HG02970 (cell line): ENCODE measurements around the gene FZR1.

Experiments
- ATAC-seq: cut with Tn5 transposase; IDR thresholded peaks from one replicate; pipeline ENCODE4 v1.9.1; 2021; ENCODE audit warnings: mild to moderate bottlenecking, moderate library complexity, moderate number of reproducible peaks; ENCODE audit not compliant: unreplicated experiment, low FRiP score

Gene FZR1

GRCh38 chr19:3471954-3472655 lies 34.0 kb upstream of the FZR1 start:
- ATAC-seq, result no peak

- ATAC-seq, result no peak
Observed at GRCh38 chr19:3474010-3474409, 32.1 kb upstream of the FZR1 start.

- ATAC-seq, result no peak
Observed at GRCh38 chr19:3474614-3475013, 31.5 kb upstream of the FZR1 start.

GRCh38 chr19:3475449-3475848 lies 30.7 kb upstream of the FZR1 start:
- ATAC-seq, result no peak

- ATAC-seq, result no peak
Observed at GRCh38 chr19:3476830-3477229, 29.3 kb upstream of the FZR1 start.

- no peak for ATAC-seq
Observed at GRCh38 chr19:3477506-3477905, 28.6 kb upstream of the FZR1 start.

GRCh38 chr19:3477951-3478350 lies 28.2 kb upstream of the FZR1 start:
- no peak for ATAC-seq

- ATAC-seq, result no peak
Observed at GRCh38 chr19:3478409-3479176, 27.5 kb upstream of the FZR1 start.

GRCh38 chr19:3479177-3479833 lies 26.8 kb upstream of the FZR1 start:
- ATAC-seq, result no peak

GRCh38 chr19:3479834-3480215 lies 26.3 kb upstream of the FZR1 start:
- ATAC-seq, result no peak

GRCh38 chr19:3480383-3481091 lies 25.6 kb upstream of the FZR1 start, which contains the start of gene SMIM24:
TSS of gene SMIM24 (minus strand) at chr19:3480525. CDS start at chr19:3480463, 62 bp downstream.
- no peak for ATAC-seq

GRCh38 chr19:3481241-3482090 lies 24.6 kb upstream of the FZR1 start:
- ATAC-seq, result no peak

GRCh38 chr19:3482507-3483225 lies 23.4 kb upstream of the FZR1 start:
- ATAC-seq, result no peak

- no peak for ATAC-seq
Observed at GRCh38 chr19:3483226-3483628, 22.9 kb upstream of the FZR1 start, which contains the start of gene SMIM44. TSS of gene SMIM44 (minus strand) at chr19:3483441. CDS start at chr19:3483403, 38 bp downstream.

GRCh38 chr19:3491396-3492119 lies 14.6 kb upstream of the FZR1 start:
- no peak for ATAC-seq

- ATAC-seq, result no peak
Observed at GRCh38 chr19:3492131-3492839, 13.8 kb upstream of the FZR1 start.

GRCh38 chr19:3492919-3493318 lies 13.2 kb upstream of the FZR1 start:
- ATAC-seq, result no peak

GRCh38 chr19:3493651-3494050 lies 12.5 kb upstream of the FZR1 start:
- no peak for ATAC-seq
